Tibial nerve (tissue), 4 donors: ENCODE results near the gene DMD. TPM values are rescaled to one million over a fixed set of nuclear protein-coding genes. Genes with fewer than 3 reads are reported as not detected.

ENCODE experiments used
- DNase-seq, 2 donors: peaks; one replicate each; pipeline ENCODE4 v3.0.0-alpha.2; 2019; ENCODE audit warnings: low spot score in 2 of 2
- H3K27ac ChIP-seq, 4 donors: fragments of 200-600 bp; sonication (generic) in 3 of 4; one replicate each; pipeline ENCODE4 v1.5.1; 2017 to 2019; ENCODE audit warnings: mild to moderate bottlenecking in 1 of 4
- H3K27me3 ChIP-seq, 2 donors: fragments of 200-600 bp; sonication (generic) in 1 of 2; one replicate each; pipeline versions ENCODE4 v1.5.1 to v1.6.0; 2017 to 2019
- H3K36me3 ChIP-seq, 3 donors: fragments of 200-600 bp; sonication (generic); one replicate each; pipeline ENCODE4 v1.5.1; 2018 to 2019
- H3K4me1 ChIP-seq, 4 donors: fragments of 200-600 bp; sonication (generic) in 3 of 4; one replicate each; pipeline ENCODE4 v1.5.1; 2017 to 2019
- H3K4me3 ChIP-seq, 4 donors: fragments of 200-600 bp; sonication (generic) in 3 of 4; one replicate each; pipeline ENCODE4 v1.5.1; 2017 to 2019; ENCODE audit warnings: mild to moderate bottlenecking in 1 of 4, moderate library complexity in 1 of 4
- H3K9me3 ChIP-seq, 4 donors: fragments of 200-600 bp; sonication (generic) in 3 of 4; one replicate each; pipeline ENCODE4 v1.5.1; 2017 to 2019
- EP300 ChIP-seq, 2 donors: sonication (generic); formaldehyde crosslinking; IDR thresholded peaks; one replicate each; pipeline ENCODE4 v1.6.1; 2017; ENCODE audit warnings: antibody characterized with exemption in 2 of 2, mild to moderate bottlenecking in 1 of 2
- POLR2A ChIP-seq, 2 donors: fragments of 450-650 bp; IDR thresholded peaks; one replicate each; pipeline ENCODE4 v1.6.1; 2017; ENCODE audit warnings: antibody characterized with exemption in 2 of 2, mild to moderate bottlenecking in 2 of 2, moderate library complexity in 2 of 2
- whole genome bisulfite sequencing, 2 donors: methylation state at CpG; one replicate each; pipeline ENCODE4 v1.1.5; 2018; 5-methylcytosine and 5-hydroxymethylcytosine counted together
- total RNA-seq, 4 donors: library from RNA; depleted of rRNA; stranded (reverse); fragments of >200 nt; gene quantifications; one replicate each; pipeline ENCODE4 v1.1.0, GENCODE V29; 2016
- TF ChIP-seq, protein P1 (sequence below), 5 experiments: fragments of 200-600 bp in 3 of 5; fragments of 450-650 bp in 2 of 5; sonication (generic) in 3 of 5; IDR thresholded peaks; one replicate each; pipeline ENCODE4 v1.5.1; 2016 to 2019; ENCODE audit warnings: antibody characterized with exemption in 5 of 5, mild to moderate bottlenecking in 3 of 5, moderate library complexity in 2 of 5

DMD gene
- total RNA-seq, 4 donors from 2014 or later = 156 to 345 (median 245) TPM

DNA sequence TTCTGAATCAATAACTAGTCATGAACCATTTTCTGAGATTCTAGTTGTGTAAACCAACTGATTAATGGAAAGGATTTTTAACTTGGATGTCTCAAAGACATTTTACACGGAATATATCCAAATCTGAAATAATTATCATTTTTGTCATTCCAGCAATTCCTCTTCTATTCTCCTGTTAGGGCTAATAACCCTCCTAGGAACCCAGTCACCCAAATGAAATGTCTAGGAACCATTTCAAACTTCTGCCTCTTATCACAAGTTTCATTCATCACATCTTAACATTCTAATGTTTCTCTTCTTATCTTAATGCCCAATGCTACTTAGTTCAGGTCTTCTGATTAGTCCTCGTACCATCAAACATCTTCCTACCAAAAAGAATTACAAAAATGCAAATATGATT, 639.8 kb downstream of the DMD start:
- Histone ChIP-seq H3K9me3 (no peaks in the 10 kb centered on the region), H3K27me3 (peaks cover 0 to 4% of the 10 kb centered on the region in 2 donors), H3K4me1 (no peaks in the 10 kb centered on the region), H3K4me3 (no peak overlapping the region), H3K36me3 (no peaks in the 10 kb centered on the region), H3K27ac (no peak overlapping the region)
- TF ChIP-seq EP300 (IDR thresholded peaks at IDR 0.05) (no peak), POLR2A (IDR thresholded peaks at IDR 0.05) (no peak)
- TF ChIP-seq, protein P1, sequence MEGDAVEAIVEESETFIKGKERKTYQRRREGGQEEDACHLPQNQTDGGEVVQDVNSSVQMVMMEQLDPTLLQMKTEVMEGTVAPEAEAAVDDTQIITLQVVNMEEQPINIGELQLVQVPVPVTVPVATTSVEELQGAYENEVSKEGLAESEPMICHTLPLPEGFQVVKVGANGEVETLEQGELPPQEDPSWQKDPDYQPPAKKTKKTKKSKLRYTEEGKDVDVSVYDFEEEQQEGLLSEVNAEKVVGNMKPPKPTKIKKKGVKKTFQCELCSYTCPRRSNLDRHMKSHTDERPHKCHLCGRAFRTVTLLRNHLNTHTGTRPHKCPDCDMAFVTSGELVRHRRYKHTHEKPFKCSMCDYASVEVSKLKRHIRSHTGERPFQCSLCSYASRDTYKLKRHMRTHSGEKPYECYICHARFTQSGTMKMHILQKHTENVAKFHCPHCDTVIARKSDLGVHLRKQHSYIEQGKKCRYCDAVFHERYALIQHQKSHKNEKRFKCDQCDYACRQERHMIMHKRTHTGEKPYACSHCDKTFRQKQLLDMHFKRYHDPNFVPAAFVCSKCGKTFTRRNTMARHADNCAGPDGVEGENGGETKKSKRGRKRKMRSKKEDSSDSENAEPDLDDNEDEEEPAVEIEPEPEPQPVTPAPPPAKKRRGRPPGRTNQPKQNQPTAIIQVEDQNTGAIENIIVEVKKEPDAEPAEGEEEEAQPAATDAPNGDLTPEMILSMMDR (IDR thresholded peaks at IDR 0.05) = no peak
- DNase-seq = no peak
- WGBS, 2 donors = 43 to 44% methylated on average over 2 of the region's 2 CpGs

GRCh38 chrX:32562261-32562660, 649.1 kb downstream of the DMD start:
- Histone ChIP-seq H3K36me3 (no peaks in the 10 kb centered on the region), H3K27me3 (peaks cover 0 to 4% of the 10 kb centered on the region in 2 donors), H3K27ac (no peak overlapping the region), H3K9me3 (no peaks in the 10 kb centered on the region), H3K4me3 (no peak overlapping the region), H3K4me1 (no peaks in the 10 kb centered on the region)
- DNase-seq = no peak
- 41 to 48% methylated on average over 4 of the region's 4 CpGs for WGBS, 2 donors
- no peak for TF ChIP-seq POLR2A (IDR thresholded peaks at IDR 0.05)
- TF ChIP-seq, protein P1 (IDR thresholded peaks at IDR 0.05) = no peak
- no peak for TF ChIP-seq EP300 (IDR thresholded peaks at IDR 0.05)

DNA sequence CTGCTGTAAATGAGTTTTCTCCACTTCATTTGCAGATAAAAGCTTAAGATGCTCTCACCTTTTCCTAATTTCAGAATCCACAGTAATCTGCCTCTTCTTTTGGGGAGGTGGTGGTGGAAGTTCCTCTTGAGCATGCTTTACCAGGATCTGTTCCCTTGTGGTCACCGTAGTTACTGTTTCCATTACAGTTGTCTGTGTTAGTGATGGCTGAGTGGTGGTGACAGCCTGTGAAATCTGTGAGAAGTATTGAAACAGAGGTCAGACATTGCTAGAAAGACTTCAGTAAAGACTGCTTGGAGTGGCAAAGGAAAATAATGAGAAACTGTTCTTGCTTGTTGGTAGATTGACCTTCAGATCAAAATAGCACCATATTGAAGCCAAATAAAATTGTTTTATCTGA, 666.2 kb downstream of the DMD start:
- Histone ChIP-seq H3K27me3 (no peaks in the 10 kb centered on the region), H3K4me3 (no peak overlapping the region), H3K9me3 (no peaks in the 10 kb centered on the region), H3K4me1 (no peaks in the 10 kb centered on the region), H3K27ac (no peak overlapping the region), H3K36me3 (no peaks in the 10 kb centered on the region)
- no peak for DNase-seq
- TF ChIP-seq POLR2A (IDR thresholded peaks at IDR 0.05) = no peak
- TF ChIP-seq, protein P1 (IDR thresholded peaks at IDR 0.05) = no peak
- no peak for TF ChIP-seq EP300 (IDR thresholded peaks at IDR 0.05)
- 60 to 82% methylated on average over 1 of the region's 1 CpG for WGBS, 2 donors

GRCh38 chrX:32538554-32538953, 672.8 kb downstream of the DMD start:
- WGBS, 2 donors = 84 to 93% methylated on average over 8 of the region's 8 CpGs

DNA sequence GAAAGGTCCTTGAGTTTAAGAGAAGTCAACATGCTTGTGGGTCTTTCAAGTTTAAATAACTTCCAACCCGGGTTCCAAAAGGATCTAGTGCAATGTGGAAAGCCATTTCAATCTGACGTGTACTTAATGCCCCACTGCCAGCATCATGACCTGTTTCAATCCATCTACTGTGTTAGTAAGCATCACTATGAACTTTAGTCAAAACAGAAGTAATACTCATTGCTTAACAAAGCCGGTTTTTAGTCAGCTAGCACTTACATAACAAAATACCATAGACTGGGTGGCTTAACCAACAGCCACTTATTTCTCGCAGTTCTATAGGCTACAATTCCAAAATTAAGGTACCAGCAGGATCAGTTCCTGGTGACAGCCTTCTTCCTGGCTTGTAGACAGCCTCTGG, 677.5 kb downstream of the DMD start:
- Histone ChIP-seq H3K9me3 (no peaks in the 10 kb centered on the region), H3K27ac (no peak overlapping the region), H3K4me3 (no peak overlapping the region), H3K27me3 (peaks cover 0 to 12% of the 10 kb centered on the region in 2 donors), H3K36me3 (no peaks in the 10 kb centered on the region), H3K4me1 (no peaks in the 10 kb centered on the region)
- no peak for TF ChIP-seq EP300 (IDR thresholded peaks at IDR 0.05)
- TF ChIP-seq, protein P1 (IDR thresholded peaks at IDR 0.05) = no peak
- TF ChIP-seq POLR2A (IDR thresholded peaks at IDR 0.05) = no peak
- no peak for DNase-seq
- WGBS, 2 donors = 60 to 78% methylated on average over 4 of the region's 4 CpGs

More at GRCh38 chrX:32538554-32538953, 672.8 kb downstream of the DMD start:
- DNase-seq = no peak
- Histone ChIP-seq H3K4me3 (no peak overlapping the region), H3K36me3 (no peaks in the 10 kb centered on the region), H3K27ac (no peak overlapping the region), H3K27me3 (peaks cover 0 to 5% of the 10 kb centered on the region in 2 donors), H3K9me3 (no peaks in the 10 kb centered on the region), H3K4me1 (no peaks in the 10 kb centered on the region)
- TF ChIP-seq EP300 (IDR thresholded peaks at IDR 0.05) = no peak
- TF ChIP-seq, protein P1 (IDR thresholded peaks at IDR 0.05) = no peak
- TF ChIP-seq POLR2A (IDR thresholded peaks at IDR 0.05) = no peak
